AG08395 (cell line): Measurements from ENCODE around the gene BAIAP2L2.
"Not testable (repeated sequence)": the region's sequence is repeated elsewhere in the genome, so short reads cannot be mapped to it uniquely, and the experiment has no call there.

Source experiments
- DNase-seq: peaks from one replicate; pipeline ENCODE4 v3.0.0; 2012; ENCODE audit warnings: mixed read lengths, low spot score

BAIAP2L2 gene

GRCh38 chr22:38080850-38081635, 29.4 kb downstream of the BAIAP2L2 start:
- DNase-seq: peak; percentile 39

DNA sequence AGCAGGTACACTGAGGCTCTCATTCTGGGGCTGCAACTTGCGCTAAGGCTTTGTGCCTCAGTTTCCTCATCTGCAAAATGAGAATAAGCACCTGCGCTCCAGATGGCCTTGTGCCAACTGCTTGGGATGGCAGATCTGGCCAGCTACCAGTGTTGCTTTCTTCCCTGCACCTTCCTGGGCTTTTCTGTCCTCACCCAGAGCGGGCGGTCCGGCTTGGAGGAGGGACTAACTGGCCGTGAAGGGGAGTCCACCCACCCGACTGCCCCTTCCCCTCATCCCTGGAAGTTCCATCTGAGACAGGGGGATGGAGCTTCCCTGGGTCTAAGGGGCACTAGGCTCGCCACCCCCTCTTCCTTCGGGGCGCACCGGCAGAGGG, 30.0 kb downstream of the BAIAP2L2 start:
- no peak for DNase-seq

DNA sequence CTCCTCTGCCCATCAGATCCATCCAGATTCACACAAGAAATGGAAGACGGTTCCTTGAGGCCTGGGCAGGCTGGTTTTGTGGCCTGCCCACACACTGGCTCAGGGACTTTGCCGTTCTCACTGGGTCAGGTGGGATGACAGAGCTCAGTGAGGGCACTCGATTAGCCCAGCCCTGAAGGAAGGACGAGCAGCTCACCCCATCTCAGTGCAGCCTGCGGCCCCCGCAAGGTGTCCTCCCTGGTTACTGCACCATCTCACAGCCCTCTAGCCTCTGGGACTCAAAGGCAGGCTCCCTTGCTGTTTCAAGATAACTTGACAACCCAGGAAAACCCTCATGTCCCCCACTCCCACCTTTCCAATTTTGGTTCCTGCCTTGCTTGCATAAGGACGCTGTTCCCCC, 30.7 kb downstream of the BAIAP2L2 start:
- DNase-seq: no peak

- DNase-seq: not testable (repeated sequence)
Observed at GRCh38 chr22:38079208-38079607, 31.3 kb downstream of the BAIAP2L2 start.

DNA sequence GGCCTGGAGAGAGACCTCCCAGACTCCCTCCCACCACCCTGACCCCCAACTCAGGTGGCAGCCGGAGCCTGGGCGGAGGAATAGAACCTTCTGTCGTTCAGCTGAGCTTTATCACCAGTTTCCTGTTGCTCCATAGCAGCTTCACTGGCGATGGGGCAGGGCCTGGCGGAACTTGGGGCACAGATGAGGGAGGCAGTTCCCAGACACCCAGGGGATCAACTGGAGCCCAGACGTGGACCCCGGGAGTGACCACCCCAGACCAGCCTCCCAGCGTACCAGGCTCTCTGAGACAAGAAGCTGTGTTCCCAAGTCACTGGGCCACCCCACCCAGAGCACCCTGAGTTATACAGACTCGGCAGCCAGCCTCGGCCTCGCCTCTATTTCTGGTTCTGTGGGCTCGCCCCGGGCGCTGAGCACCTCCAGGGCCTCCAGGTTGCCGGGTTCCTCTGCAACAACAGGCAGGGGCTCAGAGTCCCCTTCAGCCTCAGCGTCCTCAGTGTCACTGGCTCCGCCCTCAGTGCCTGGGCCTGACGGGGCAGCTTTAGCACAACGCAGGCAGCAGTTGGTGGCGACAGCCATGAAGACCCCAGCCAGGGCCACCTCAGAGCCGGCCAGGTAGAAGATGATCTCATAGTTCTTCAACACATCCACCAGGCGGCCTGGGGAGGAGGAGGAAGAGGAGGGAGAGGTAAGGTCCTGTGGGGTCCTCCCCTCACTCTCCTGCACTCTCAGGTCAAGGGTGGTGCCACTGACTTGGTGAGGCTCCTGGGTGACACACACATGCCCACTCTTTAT, 32.2 kb downstream of the BAIAP2L2 start:
- DNase-seq: no peak

DNA sequence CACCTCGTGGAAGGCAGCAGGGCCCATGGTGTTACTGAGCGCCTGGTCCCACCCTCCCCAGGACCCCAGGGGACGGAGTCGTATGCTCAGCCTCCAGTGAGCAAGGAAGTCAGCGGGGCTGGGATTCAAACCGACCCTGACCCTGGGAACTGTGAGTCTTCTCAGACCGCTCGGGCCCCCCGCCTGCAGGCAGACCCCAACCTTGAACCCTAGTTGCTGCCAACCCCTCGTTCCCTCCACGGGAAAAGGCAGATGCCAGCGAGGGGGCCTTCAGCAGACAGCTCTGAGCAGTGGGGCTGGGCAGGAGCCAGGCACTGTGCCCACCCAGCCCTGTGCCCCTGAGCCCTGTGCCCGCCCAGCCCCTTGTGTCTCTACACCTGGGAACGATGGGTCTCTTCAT, 32.9 kb downstream of the BAIAP2L2 start:
- DNase-seq: no peak

- no peak for DNase-seq
Observed at GRCh38 chr22:38077096-38077495, 33.4 kb downstream of the BAIAP2L2 start.

- DNase-seq: no peak
Observed at GRCh38 chr22:38075961-38076360, 34.5 kb downstream of the BAIAP2L2 start.

- DNase-seq: no peak
Observed at GRCh38 chr22:38075105-38075825, 35.2 kb downstream of the BAIAP2L2 start.

DNA sequence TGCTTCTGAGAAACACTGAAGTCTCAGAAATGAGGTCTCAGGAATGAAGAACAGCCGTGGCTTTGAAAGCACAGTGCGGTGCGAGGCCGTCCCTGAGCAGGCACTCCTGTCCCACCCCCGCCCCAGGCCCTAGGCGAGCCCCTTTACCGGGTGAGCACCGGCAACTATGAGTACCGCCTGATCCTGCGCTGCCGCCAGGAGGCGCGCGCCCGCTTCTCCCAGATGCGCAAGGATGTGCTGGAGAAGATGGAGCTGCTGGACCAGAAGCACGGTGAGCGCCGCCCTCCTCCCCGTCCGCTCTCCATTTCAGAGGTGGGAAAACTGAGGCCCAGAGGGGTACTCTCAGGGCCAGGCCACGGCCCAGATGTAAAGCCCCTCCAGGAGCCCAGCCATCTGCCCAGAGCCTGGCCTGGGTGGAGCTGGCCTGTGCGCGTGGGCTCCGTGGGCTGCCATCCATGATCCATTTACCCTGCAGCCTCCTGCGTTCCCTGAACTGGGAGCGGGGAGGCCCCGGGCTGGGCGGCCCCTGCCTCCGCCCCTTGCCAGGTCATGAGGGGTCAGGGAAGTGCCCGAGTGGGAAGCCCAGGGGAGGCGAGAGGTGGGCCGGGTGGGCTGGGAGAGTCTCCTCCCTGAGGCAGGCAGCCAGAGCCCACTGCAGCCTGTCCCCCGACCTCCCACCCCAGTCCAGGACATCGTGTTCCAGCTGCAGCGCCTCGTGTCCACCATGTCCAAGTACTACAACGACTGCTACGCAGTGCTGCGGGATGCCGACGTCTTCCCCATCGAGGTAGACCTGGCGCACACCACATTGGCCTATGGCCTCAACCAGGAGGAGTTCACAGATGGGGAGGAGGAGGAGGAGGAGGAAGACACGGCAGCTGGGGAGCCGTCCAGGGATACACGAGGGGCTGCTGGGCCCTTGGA, 36.0 kb downstream of the BAIAP2L2 start:
- DNase-seq: no peak

DNA sequence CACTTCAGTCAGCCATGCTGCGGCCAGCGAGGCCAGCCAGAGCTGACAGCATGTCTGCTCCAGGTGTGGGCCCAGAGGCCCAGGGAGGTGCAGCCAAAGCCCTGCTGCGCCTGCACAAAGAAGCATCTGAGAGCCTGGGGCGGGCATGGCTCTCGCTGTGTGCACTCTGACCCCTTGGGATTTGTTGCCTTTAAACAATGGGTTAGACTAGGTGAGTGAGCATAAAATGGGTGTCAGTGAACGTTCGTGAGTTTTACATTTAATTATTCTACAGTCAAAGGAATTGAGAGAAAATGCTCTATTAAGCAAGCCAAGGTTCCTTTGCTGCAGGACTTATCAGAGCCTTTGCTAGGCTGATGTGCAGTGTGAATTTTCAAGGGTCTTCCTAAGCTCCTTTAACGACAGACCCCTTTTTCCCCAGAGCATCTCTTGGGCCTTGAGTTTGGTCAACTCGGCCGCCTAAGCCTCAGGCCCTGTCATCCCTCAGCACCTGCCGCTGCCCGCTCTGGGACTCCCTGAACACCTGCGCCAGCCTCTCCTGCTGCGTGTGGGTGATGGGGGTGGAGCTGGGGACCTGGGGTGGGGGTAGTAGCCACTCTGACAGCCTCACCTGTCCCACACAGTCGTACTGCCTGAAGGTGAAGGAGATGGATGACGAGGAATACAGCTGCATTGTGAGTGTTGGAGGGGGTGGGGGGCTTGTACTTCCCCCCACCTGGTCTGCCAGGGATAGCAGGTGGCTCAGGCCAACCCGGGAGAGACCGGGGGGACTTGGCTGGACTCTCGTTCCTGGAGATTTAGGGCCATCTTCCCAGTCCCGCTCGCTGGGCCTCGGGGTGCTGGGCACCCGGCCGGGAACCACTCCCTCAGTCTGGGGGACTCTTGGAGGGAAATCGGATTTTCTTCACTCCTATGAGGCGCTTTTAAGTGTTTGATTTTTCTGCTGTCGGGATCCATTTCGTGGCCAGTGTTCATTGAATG, 37.0 kb downstream of the BAIAP2L2 start:
- DNase-seq: no peak

DNA sequence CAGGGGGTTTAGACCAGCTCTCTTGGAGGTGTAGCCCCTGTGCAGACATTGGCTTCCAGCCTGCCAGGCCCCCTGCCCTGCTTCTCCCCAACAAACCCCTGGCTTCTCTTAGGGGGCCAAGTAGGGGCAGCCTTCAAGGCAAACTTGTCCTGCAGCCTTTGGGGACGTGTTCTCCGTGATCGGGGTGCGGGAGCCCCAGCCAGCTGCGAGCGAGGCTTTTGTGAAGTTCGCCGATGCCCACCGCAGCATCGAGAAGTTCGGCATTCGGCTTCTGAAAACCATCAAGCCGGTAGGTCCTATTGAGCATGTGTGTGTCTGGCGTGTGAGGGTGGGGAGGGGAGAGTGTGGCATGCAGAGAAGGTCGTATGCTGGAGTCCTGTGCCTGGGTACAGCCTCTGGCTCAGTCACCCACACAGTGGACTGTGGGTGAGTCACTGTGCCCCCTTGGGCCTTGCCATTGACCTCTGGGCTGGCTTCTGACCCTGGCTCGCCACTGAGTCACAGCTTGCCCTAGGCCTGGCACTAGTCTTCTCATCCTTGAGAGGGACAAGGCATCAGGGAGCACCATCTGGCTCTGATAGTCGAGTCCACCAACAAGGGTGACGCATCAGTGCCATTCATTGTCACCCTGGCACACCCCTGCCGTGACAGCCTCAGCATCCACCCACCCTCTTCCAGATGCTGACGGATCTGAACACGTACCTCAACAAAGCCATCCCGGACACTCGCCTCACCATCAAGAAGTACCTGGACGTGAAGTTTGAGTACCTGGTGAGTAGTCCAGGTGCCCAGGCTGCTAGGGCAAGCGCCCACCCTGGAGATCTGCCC, 37.9 kb downstream of the BAIAP2L2 start:
- DNase-seq: no peak

- no peak for DNase-seq
Observed at GRCh38 chr22:38071421-38072321, 38.8 kb downstream of the BAIAP2L2 start.

GRCh38 chr22:38070250-38070921, 40.1 kb downstream of the BAIAP2L2 start:
- no peak for DNase-seq

DNA sequence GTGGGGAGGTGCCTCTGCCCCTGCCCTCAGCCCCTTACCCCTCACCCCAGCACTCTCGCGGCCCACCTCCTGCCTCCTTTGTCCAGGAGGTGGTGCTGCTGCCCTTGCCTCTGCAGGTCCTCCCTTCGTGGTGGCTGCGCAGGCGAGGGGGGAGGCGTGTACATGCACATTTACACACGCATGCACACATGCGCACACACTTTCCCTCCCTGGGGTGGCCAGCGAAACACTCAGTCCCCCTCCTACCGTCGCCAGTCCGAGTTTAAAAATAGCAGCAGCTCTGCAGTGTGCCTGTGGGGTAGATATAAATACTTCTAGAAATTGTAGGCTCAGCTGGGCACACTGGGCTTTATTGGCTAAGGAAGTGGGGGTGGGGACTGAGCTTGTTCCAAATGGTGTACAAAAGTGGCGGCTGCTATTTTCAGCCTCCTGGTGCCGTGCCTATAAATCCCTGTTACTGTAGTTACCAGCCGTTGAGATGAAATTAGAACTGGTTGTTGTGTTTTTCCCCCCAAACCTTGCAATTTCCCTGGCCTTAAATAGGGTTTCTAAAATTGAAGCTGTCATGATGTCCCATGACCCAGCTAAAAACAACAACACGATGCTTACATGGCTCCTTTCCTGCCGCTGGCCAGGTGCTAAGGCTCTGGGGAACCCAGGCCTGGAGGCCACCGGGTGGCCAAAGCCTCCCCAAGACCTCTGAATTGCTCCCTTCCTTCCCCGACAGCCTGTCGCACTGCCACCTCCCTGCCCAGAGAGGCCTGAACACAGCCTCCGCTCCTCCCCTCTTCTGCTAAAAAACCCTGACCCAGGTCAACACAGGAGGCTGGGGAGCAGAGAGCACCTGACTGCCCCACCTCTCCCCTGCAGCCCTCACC, 40.9 kb downstream of the BAIAP2L2 start:
- peak; percentile 78 for DNase-seq

DNA sequence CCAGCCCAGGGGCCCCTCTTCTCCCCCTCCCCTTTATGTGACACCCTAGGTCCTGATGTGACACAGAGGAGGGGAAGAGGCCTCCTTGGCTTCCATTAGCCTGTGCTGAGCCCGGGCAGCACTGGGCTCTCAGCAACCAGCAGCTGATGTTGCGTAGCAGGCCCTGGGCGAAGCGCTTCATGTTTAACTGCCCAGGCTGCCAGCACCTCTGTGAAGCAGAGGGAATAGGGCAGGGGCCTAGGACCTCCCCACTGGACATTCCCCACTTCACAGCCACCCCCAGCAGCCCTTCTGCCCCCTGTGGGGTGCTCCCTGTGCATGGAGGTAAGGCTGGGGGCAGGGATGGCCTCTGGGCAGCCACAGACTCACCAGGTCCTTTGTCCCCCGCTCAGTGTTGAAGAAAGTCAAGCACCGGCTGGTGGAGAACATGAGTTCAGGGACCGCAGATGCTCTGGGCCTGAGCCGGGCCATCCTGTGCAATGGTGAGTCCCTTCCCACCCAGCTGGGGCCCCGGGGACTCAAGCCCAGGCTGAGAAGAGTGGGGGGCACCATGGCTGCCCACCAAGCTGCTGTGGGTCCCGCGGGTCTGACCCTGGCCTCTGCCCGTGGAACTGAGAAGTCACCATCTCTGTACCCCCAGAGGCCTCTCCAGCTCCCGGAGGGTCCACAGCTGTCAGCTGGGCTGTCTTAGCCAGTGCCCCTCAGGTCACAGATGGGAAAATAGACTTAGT, 41.7 kb downstream of the BAIAP2L2 start:
- DNase-seq: no peak
